K562 (cell line): ENCODE measurements around the gene PRKD1. TPM values are rescaled to one million over a fixed set of nuclear protein-coding genes. Genes with fewer than 3 reads are reported as not detected.

ENCODE experiments used
- ARID1B ChIP-seq: fragments of 450-650 bp; IDR thresholded peaks from 2 replicates; pipeline ENCODE4 v1.6.1; 2016; ENCODE audit warnings: antibody characterized with exemption, mild to moderate bottlenecking, inconsistent platforms
- C11orf30 ChIP-seq: fragments of 450-650 bp; IDR thresholded peaks from 2 replicates; pipeline ENCODE4 v1.6.1; 2016; ENCODE audit warnings: low read depth, mild to moderate bottlenecking
- CBFA2T3 ChIP-seq: fragments of 450-650 bp; IDR thresholded peaks from 2 replicates; pipeline ENCODE4 v1.6.1; 2017
- EHMT2 ChIP-seq: fragments of 450-650 bp; IDR thresholded peaks from 2 replicates; pipeline ENCODE4 v1.6.1; 2018; ENCODE audit warnings: antibody characterized with exemption
- ETV1 ChIP-seq: fragments of 450-650 bp; conservative IDR thresholded peaks from 2 replicates; pipeline ENCODE4 v1.6.1; 2016; ENCODE audit warnings: missing genetic modification characterization, control low read depth, low read depth, missing compliant biosample characterization
- EZH2 ChIP-seq: IDR thresholded peaks from 2 replicates; pipeline ENCODE4 v1.6.1; 2012; ENCODE audit warnings: low read depth, mild to moderate bottlenecking, inconsistent platforms, low read length, borderline replicate concordance
- FOSL1 ChIP-seq: fragments of 200-800 bp; sonication (Bioruptor generic); conservative IDR thresholded peaks from 2 replicates; pipeline ENCODE4 v1.6.1; 2016; ENCODE audit warnings: missing genetic modification characterization, missing compliant biosample characterization
- ILK ChIP-seq: fragments of 450-650 bp; IDR thresholded peaks from 2 replicates; pipeline ENCODE4 v1.6.1; 2016; ENCODE audit warnings: missing genetic modification characterization, low read depth, mild to moderate bottlenecking, missing compliant biosample characterization, moderate library complexity, borderline replicate concordance
- KLF1 ChIP-seq: fragments of 450-650 bp; IDR thresholded peaks from 2 replicates; pipeline ENCODE4 v1.6.1; 2016; ENCODE audit warnings: missing genetic modification characterization, missing compliant biosample characterization
- MBD2 ChIP-seq: sonication (generic); IDR thresholded peaks from 2 replicates; pipeline ENCODE4 v1.6.1; 2016; ENCODE audit warnings: low read depth, borderline replicate concordance
- RBM17 ChIP-seq: fragments of 200-400 bp; formaldehyde crosslinking; IDR thresholded peaks from 2 replicates; pipeline ENCODE4 v1.6.1; 2017; ENCODE audit warnings: low read depth, mild to moderate bottlenecking, low read length, borderline replicate concordance
- SIN3A ChIP-seq, 2 experiments: fragments of 150-350 bp in 1 of 2; IDR thresholded peaks; 2 replicates each; pipeline ENCODE4 v1.6.1; 2011 to 2016; ENCODE audit warnings: borderline replicate concordance in 2 of 2, low read depth in 2 of 2, low read length in 2 of 2, mild to moderate bottlenecking in 2 of 2, moderate library complexity in 2 of 2; ENCODE audit not compliant: control insufficient read depth in 1 of 2
- SMARCA4 ChIP-seq: fragments of 450-650 bp; IDR thresholded peaks from 2 replicates; pipeline ENCODE4 v1.6.1; 2016
- TAL1 ChIP-seq: fragments of 450-650 bp; IDR thresholded peaks from 2 replicates; pipeline ENCODE4 v1.6.1; 2016; ENCODE audit warnings: mild to moderate bottlenecking
- ZBED1 ChIP-seq: IDR thresholded peaks from 2 replicates; pipeline ENCODE4 v1.6.1; 2014
- ZNF124 ChIP-seq: sonication (generic); formaldehyde crosslinking; IDR thresholded peaks from 2 replicates; pipeline ENCODE4 v1.8.1; 2022; ENCODE audit warnings: missing genetic modification reagents
- polyA plus RNA-seq, 8 experiments: library from polyadenylated mRNA; depleted of rRNA in 4 of 8; stranded (reverse) in 5 of 8; unstranded in 3 of 8; fragments of >200 nt; fragmentation: Nextera tagmentation in 2 of 8; fragmentation: Illumina TruSeq in 1 of 8; extraction: Ambion mirVana in 2 of 8; extraction: Trizol in 1 of 8; gene quantifications; 2 replicates each; pipeline versions ENCODE4 v1.2.1 to v1.2.3, GENCODE V29; 2011 to 2014; ENCODE audit warnings: inconsistent platforms in 1 of 8, missing spikeins in 1 of 8
- total RNA-seq, 7 experiments: library from RNA; depleted of rRNA in 6 of 7; stranded (reverse); fragments of >200 nt in 6 of 7; fragmentation: Illumina TruSeq in 2 of 7; extraction: Trizol in 2 of 7; gene quantifications; 2 replicates each; pipeline versions ENCODE4 v1.2.1 to v1.2.3, GENCODE V29; 2011 to 2021; ENCODE audit warnings: low replicate concordance in 1 of 7
- TF ChIP-seq, protein P1 (sequence below), 3 experiments: fragments of 200-800 bp in 1 of 3; fragments of 250-450 bp in 1 of 3; fragments of 450-650 bp in 1 of 3; sonication (Bioruptor Pico) in 1 of 3; sonication (Bioruptor generic) in 1 of 3; formaldehyde crosslinking in 1 of 3; IDR thresholded peaks; 2 replicates each; pipeline versions ENCODE4 v1.6.1 to v1.8.0; 2016 to 2022; ENCODE audit warnings: mild to moderate bottlenecking in 2 of 3, missing genetic modification characterization in 2 of 3, missing compliant biosample characterization in 1 of 3, moderate library complexity in 1 of 3
- TF ChIP-seq, protein P2 (sequence below): fragments of 200-800 bp; sonication (Bioruptor generic); IDR thresholded peaks from 2 replicates; pipeline ENCODE4 v1.6.1; 2017; ENCODE audit warnings: missing genetic modification characterization, missing compliant biosample characterization
- TF ChIP-seq, protein P3 (sequence below): fragments of 450-650 bp; IDR thresholded peaks from one replicate; pipeline ENCODE4 v1.6.1; 2018; ENCODE audit warnings: mild to moderate bottlenecking, moderate library complexity; ENCODE audit not compliant: partially characterized antibody
- TF ChIP-seq, protein P4 (sequence below), 2 experiments: fragments of 450-650 bp in 1 of 2; sonication (generic) in 1 of 2; formaldehyde crosslinking in 1 of 2; IDR thresholded peaks in 1 of 2; conservative IDR thresholded peaks in 1 of 2; 2 replicates each; pipeline versions ENCODE4 v1.6.1 to v1.8.1; 2016 to 2023; ENCODE audit warnings: mild to moderate bottlenecking in 2 of 2, moderate library complexity in 2 of 2, inconsistent platforms in 1 of 2, missing genetic modification reagents in 1 of 2

Gene PRKD1
- total and polyA plus RNA-seq, 9 of the 15 experiments (the other 6 are each of a cell fraction or from before 2014, with no cell fraction given): 0.04 to 0.25 (median 0.13) TPM; not detected in 1

DNA sequence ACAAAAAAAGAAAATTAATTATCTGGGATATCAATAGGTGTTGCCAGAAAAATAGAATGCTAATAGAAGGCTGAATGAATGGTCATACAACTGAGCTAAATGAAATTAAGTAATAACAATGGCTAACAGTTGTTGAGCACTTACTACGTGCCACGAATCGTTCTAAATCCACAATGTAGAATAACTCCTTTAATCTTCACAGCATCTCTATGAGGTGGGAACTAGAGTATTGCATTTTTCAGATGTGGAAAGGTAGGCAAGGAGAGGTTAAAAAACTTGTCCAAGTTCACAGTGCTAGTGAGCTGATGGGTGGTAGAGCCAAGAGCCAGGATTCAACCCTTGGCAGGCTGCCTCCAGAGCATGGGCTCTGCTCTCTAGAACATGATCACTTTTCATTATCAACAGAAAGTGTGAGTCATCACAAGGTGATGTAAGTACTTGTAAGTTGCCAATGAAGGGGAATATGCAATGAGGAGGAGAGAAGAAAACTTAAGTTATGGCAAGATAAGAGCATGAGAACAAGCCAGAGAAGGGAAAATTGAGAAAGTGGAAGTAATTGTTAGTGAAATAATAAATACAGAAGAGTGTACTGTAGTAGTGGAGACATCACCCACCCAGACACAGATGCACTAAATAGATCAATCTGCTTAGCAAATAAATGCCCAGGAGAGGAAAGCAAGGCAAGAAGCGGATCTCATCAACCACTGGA is 122.1 kb downstream of the PRKD1 start (continued):
- TF ChIP-seq C11orf30 (peak; percentile 35; the same call in 1 of the 2 replicates), EZH2 (no peak), SMARCA4 (peak; percentile 89; the same call in 1 of the 2 replicates), ZBED1 (no peak), ZNF124 (CRISPR knock-in tag) (no peak), EHMT2 (peak; percentile 41; the same call in 1 of the 2 replicates), MBD2 (no peak), TAL1 (peak; percentile 60), FOSL1 (peak; percentile 97), SIN3A (IDR thresholded peaks at IDR 0.05; ENCODE audit: borderline replicate concordance in 2 of 2, control insufficient read depth in 1 of 2, low read depth in 2 of 2, low read length in 2 of 2) (no peak), KLF1 (tag) (no peak), CBFA2T3 (peak; percentile 48), RBM17 (no peak), ILK (tag) (no peak), ARID1B (peak; percentile 89), ETV1 (tag) (peak; percentile 34; the same call in 1 of the 2 replicates)
- TF ChIP-seq, protein P1, sequence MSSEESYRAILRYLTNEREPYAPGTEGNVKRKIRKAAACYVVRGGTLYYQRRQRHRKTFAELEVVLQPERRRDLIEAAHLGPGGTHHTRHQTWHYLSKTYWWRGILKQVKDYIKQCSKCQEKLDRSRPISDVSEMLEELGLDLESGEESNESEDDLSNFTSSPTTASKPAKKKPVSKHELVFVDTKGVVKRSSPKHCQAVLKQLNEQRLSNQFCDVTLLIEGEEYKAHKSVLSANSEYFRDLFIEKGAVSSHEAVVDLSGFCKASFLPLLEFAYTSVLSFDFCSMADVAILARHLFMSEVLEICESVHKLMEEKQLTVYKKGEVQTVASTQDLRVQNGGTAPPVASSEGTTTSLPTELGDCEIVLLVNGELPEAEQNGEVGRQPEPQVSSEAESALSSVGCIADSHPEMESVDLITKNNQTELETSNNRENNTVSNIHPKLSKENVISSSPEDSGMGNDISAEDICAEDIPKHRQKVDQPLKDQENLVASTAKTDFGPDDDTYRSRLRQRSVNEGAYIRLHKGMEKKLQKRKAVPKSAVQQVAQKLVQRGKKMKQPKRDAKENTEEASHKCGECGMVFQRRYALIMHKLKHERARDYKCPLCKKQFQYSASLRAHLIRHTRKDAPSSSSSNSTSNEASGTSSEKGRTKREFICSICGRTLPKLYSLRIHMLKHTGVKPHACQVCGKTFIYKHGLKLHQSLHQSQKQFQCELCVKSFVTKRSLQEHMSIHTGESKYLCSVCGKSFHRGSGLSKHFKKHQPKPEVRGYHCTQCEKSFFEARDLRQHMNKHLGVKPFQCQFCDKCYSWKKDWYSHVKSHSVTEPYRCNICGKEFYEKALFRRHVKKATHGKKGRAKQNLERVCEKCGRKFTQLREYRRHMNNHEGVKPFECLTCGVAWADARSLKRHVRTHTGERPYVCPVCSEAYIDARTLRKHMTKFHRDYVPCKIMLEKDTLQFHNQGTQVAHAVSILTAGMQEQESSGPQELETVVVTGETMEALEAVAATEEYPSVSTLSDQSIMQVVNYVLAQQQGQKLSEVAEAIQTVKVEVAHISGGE (CRISPR knock-in tag; IDR thresholded peaks at IDR 0.05): no peak
- TF ChIP-seq, protein P2, sequence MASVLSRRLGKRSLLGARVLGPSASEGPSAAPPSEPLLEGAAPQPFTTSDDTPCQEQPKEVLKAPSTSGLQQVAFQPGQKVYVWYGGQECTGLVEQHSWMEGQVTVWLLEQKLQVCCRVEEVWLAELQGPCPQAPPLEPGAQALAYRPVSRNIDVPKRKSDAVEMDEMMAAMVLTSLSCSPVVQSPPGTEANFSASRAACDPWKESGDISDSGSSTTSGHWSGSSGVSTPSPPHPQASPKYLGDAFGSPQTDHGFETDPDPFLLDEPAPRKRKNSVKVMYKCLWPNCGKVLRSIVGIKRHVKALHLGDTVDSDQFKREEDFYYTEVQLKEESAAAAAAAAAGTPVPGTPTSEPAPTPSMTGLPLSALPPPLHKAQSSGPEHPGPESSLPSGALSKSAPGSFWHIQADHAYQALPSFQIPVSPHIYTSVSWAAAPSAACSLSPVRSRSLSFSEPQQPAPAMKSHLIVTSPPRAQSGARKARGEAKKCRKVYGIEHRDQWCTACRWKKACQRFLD (CRISPR knock-in tag): peak; percentile 34; the same call in 1 of the 2 replicates
- TF ChIP-seq, protein P3, sequence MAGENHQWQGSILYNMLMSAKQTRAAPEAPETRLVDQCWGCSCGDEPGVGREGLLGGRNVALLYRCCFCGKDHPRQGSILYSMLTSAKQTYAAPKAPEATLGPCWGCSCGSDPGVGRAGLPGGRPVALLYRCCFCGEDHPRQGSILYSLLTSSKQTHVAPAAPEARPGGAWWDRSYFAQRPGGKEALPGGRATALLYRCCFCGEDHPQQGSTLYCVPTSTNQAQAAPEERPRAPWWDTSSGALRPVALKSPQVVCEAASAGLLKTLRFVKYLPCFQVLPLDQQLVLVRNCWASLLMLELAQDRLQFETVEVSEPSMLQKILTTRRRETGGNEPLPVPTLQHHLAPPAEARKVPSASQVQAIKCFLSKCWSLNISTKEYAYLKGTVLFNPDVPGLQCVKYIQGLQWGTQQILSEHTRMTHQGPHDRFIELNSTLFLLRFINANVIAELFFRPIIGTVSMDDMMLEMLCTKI: no peak
- TF ChIP-seq, protein P4, sequence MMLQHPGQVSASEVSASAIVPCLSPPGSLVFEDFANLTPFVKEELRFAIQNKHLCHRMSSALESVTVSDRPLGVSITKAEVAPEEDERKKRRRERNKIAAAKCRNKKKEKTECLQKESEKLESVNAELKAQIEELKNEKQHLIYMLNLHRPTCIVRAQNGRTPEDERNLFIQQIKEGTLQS (IDR thresholded peaks at IDR 0.05): peak; percentile 98
- TF ChIP-seq, protein P4 (CRISPR knock-in tag; conservative IDR thresholded peaks at IDR 0.05): no peak; the same call in 1 of the 2 replicates
